AG09309 (cell line): ENCODE data around the gene NLE1.

Source experiments
- DNase-seq: peaks from one replicate; pipeline ENCODE4 v3.0.0-alpha.2; 2010; ENCODE audit warnings: low read depth
- H3K4me3 ChIP-seq: 2 replicates; pipeline ENCODE4 v1.5.1; 2011; ENCODE audit warnings: mild to moderate bottlenecking, low read depth, low read length, moderate library complexity; ENCODE audit not compliant: control insufficient read depth
- TF ChIP-seq, protein P1 (sequence below): IDR thresholded peaks from 2 replicates; pipeline ENCODE4 v1.5.1; 2011; ENCODE audit warnings: mild to moderate bottlenecking, low read depth, low read length, inconsistent platforms; ENCODE audit not compliant: insufficient read depth, control insufficient read depth; ENCODE audit errors: missing control alignments

Gene NLE1

GRCh38 chr17:35141681-35142466, at the start of gene NLE1:
Gene NLE1, minus strand, starts transcription at chr17:35142303. Its CDS starts 28 bp downstream, at chr17:35142275.
- TF ChIP-seq, protein P1, sequence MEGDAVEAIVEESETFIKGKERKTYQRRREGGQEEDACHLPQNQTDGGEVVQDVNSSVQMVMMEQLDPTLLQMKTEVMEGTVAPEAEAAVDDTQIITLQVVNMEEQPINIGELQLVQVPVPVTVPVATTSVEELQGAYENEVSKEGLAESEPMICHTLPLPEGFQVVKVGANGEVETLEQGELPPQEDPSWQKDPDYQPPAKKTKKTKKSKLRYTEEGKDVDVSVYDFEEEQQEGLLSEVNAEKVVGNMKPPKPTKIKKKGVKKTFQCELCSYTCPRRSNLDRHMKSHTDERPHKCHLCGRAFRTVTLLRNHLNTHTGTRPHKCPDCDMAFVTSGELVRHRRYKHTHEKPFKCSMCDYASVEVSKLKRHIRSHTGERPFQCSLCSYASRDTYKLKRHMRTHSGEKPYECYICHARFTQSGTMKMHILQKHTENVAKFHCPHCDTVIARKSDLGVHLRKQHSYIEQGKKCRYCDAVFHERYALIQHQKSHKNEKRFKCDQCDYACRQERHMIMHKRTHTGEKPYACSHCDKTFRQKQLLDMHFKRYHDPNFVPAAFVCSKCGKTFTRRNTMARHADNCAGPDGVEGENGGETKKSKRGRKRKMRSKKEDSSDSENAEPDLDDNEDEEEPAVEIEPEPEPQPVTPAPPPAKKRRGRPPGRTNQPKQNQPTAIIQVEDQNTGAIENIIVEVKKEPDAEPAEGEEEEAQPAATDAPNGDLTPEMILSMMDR, result peak; percentile 96
- peak within 1 kb of the TSS; percentile 96 for H3K4me3 ChIP-seq
- no peak for DNase-seq

DNA sequence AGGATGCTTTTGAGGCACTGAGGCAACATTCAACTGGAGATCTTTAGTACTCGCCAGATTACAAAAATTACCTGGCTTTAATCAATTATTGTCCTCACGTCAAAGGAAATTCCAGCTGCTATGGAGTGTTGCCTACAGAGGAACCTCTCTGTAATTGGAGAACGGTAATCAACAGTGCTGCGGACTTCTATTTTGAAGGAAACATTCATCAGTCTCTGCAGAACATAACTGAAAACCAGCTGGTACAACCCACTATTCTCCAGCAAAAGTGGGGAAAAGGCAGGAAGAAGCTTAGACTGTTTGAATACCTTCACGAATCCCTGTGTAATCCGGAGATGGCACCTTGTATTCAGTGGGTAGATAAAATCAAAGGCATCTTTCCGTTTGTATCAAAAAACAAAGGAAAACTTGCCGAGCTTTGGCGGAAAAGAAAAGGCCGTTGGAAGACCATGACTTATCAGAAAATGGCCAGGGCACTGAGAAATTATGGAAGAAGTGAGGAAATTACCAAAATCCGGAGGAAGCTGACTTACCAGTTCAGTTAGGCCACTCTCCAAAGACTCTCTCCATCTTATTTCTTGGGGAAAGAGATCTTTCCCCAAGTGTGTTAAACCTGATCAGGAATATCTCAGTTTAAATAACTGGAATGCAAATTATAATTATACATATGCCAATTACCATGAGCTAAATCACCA, 49.0 kb upstream of the NLE1 start:
- no peak for DNase-seq
- no peak overlapping the region for H3K4me3 ChIP-seq
- TF ChIP-seq, protein P1, result no peak

DNA sequence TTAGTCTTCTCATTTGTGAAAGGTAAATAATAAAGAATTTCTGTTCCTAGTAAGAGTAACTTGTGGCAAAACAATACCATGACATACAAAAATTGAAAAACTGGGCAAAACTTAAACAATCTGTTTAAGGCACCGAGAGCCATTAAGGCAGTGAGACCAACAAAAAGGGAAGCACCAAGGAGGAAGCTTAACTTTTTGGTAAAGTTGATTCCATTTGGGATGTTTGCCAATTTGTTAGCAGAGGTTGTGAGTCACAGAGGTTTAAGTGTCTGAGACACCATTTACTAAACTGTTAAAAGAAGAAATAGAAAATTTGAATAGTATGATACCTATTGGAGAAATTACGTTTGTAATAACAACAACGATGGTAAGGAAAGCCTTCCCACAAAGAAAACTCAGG, 47.2 kb upstream of the NLE1 start:
- TF ChIP-seq, protein P1, result no peak
- DNase-seq, result no peak
- no peak overlapping the region for H3K4me3 ChIP-seq

DNA sequence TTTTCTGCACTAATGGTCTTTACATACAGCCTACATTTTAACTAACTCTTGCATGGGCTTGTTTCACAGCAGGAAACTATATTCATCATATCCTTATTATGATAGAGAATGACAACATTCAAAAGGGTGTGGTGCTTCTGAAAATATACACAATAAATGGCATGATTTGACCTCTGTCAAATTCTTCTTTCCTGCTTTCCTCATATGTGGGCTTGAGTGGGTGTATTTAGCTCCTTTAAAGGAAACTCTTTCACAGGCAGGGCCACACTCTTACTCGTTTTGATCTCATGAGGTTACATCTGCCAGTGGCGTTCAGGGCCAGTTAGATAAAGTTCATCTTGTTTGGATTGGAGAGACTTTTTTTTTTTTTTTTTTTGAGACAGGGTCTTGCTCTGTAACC, 46.0 kb upstream of the NLE1 start:
- H3K4me3 ChIP-seq, result no peak overlapping the region
- TF ChIP-seq, protein P1, result no peak
- no peak for DNase-seq

- no peak for DNase-seq
- TF ChIP-seq, protein P1, result no peak
- H3K4me3 ChIP-seq, result no peak overlapping the region
These were observed 45.4 kb upstream of the NLE1 start for GRCh38 chr17:35187481-35187880.

- TF ChIP-seq, protein P1, result no peak
- H3K4me3 ChIP-seq, result no peak overlapping the region
- DNase-seq, result no peak
These were observed 43.7 kb upstream of the NLE1 start for GRCh38 chr17:35185849-35186248.
